Measurements from ENCODE around the gene BMP2K.
"Not testable (repeated sequence)": the region's sequence is repeated elsewhere in the genome, so short reads cannot be mapped to it uniquely, and the experiment has no call there.

The BMP2K gene

DNA sequence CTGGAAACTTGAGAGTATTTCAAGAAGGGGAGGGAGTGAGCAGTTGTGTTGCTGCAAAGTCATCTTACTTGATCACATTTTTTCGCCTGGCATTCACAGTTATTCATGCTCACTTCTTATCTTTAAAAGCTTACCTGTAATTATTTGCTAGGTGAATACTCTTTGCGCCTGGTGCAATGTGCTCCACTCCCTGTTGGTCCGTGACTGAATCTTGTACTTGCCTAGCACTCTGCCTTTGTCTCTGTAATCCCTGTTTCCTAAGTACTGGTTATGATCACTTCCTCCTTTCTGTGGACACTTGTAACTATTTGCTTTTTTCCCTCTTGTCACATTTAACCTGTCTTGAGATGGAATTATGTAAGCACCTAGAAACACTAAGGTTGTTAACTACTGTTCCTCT is 5.8 kb downstream of the BMP2K start:
- in situ Hi-C loops (cut with HindIII; ENCODE audit: low sequenced_read_pairs) = no loop called here
- TF ChIP-seq, protein P1, sequence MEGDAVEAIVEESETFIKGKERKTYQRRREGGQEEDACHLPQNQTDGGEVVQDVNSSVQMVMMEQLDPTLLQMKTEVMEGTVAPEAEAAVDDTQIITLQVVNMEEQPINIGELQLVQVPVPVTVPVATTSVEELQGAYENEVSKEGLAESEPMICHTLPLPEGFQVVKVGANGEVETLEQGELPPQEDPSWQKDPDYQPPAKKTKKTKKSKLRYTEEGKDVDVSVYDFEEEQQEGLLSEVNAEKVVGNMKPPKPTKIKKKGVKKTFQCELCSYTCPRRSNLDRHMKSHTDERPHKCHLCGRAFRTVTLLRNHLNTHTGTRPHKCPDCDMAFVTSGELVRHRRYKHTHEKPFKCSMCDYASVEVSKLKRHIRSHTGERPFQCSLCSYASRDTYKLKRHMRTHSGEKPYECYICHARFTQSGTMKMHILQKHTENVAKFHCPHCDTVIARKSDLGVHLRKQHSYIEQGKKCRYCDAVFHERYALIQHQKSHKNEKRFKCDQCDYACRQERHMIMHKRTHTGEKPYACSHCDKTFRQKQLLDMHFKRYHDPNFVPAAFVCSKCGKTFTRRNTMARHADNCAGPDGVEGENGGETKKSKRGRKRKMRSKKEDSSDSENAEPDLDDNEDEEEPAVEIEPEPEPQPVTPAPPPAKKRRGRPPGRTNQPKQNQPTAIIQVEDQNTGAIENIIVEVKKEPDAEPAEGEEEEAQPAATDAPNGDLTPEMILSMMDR (IDR thresholded peaks at IDR 0.05; ENCODE audit: low read depth, low read length) = no peak
- DNase-seq (ENCODE audit: low read depth, low spot score) = no peak
- no peak overlapping the region for H3K4me3 ChIP-seq (ENCODE audit: low read depth, low read length)

DNA sequence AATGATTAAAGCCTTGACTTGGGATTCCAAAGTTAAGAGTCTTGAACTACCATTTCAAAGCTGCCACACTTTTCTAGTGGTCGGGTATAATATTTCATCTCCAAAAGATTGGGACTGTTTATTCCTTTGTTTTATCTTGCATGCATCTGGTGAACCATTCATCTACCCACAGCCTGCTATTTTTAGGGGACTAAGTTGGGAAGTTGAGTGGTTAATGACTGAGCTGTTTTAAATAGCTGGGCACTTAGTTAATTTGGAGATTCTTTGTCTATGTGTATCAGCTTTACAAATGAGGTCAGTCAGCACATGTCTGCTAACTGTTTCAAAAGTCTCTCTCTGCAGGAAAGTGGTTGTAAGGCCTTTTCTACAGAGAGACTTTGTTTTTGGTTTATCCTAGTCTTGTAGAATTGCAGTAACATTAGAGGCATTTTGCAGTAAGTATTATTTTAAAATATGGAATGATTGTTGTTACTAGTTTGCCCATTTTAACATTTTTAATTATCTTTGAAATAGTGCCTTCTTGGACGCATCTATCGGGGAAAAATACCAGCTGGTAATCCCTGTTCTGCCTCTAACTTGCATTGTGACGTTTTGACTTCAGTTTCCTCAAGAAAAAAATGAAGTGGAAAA is 8.2 kb downstream of the BMP2K start:
- peak; percentile 66 for DNase-seq (ENCODE audit: low read depth, low spot score)
- H3K4me3 ChIP-seq (ENCODE audit: low read depth, low read length) = no peak overlapping the region
- TF ChIP-seq, protein P1 (IDR thresholded peaks at IDR 0.05; ENCODE audit: low read depth, low read length) = no peak
- in situ Hi-C loops (cut with HindIII; ENCODE audit: low sequenced_read_pairs) = no loop called here

DNA sequence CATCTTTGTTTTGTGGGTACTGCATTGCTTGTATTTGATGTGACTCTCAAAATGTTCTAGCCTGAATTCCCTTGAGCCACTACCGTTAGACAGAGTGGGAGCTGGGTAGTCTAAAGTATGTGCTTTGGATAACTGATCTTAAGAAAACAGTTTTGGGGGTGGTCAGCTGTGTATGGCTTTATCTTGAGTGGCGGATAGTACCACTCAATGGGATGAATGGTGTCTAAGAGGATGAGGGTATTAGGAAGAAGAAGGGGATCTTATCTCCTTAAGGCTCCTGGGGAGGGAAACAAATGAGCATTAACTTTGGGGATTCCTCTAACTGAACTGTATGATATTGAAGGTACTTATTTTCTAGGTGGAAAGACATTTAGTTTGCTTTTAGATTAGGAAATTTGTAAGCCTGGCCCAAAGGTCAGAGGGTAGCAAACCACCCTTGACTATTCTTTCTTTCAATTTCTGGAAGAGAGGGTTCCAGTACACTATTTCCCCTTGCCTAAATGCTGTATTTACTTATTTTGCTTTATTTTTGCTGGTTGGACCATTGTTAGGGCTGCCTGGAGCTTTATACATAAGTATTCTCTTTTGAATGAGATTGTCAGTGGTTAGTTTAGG is 11.3 kb downstream of the BMP2K start:
- TF ChIP-seq, protein P1 (IDR thresholded peaks at IDR 0.05; ENCODE audit: low read depth, low read length) = no peak
- in situ Hi-C loops (cut with HindIII; ENCODE audit: low sequenced_read_pairs) = no loop called here
- H3K4me3 ChIP-seq (ENCODE audit: low read depth, low read length) = no peak overlapping the region
- DNase-seq (ENCODE audit: low read depth, low spot score) = no peak

DNA sequence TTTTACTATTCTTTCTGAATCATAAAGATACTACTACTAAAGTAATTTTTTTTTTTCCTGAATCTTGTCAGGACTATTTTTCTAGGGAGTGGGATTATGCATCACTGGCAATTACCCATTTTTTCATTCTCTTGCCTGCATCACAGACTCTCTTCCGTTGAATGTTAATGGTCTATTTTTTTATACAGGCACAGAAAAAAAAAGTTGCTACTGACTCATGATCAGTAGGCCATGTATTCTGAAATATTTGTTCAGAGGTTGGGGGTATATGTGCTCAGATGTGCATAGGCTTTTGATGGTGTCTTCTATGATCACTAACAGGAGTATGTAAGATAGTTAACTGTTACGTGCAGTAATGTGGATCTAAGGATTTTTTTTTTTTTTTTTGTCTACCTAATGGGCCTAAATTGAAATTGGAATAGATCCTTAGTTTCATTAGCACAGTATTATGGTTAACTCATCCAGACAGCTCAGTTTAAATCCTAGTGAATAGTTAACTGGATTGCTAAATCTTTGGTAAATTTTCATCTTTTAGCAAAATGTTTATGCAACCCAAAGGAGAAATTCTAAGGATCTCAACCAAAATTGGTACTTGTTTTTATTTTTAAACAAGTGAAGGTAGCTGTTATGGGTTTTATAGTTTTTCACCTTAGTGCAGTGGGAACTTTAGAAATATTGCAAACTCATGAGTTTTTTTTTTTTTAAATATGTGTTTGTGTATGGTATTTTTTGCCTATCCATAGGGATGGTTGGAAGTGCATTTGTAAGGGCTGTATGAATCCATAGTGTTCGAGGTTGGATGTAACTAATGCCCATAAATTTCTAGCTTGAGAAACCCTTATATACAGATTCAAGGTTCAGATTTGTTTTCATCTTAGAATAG is 12.1 kb downstream of the BMP2K start:
- TF ChIP-seq, protein P1 (IDR thresholded peaks at IDR 0.05; ENCODE audit: low read depth, low read length) = no peak
- no peak overlapping the region for H3K4me3 ChIP-seq (ENCODE audit: low read depth, low read length)
- in situ Hi-C loops (cut with HindIII; ENCODE audit: low sequenced_read_pairs) = no loop called here
- peak; percentile 16 for DNase-seq (ENCODE audit: low read depth, low spot score)

DNA sequence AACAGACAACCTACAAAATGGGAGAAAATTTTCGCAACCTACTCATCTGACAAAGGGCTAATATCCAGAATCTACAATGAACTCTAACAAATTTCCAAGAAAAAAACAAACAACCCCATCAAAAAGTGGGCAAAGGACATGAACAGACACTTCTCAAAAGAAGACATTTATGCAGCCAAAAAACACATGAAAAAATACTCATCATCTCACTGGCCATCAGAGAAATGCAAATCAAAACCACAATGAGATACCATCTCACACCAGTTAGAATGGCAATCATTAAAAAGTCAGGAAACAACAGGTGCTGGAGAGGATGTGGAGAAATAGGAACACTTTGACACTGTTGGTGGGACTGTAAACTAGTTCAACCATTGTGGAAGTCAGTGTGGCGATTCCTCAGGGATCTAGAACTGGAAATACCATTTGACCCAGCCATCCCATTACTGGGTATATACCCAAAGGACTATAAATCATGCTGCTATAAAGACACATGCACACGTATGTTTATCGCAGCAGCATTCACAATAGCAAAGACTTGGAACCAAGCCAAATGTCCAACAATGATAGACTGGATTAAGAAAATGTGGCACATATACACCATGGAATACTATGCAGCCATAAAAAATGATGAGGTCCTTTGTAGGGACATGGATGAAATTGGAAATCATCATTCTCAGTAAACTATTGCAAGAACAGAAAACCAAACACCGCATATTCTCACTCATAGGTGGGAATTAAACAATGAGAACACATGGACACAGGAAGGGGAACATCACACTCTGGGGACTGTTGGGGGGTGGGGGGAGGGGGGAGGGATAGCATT is 19.7 kb downstream of the BMP2K start:
- DNase-seq (ENCODE audit: low read depth, low spot score); in situ Hi-C loops (cut with HindIII; ENCODE audit: low sequenced_read_pairs); H3K4me3 ChIP-seq (ENCODE audit: low read depth, low read length): not testable (repeated sequence)

DNA sequence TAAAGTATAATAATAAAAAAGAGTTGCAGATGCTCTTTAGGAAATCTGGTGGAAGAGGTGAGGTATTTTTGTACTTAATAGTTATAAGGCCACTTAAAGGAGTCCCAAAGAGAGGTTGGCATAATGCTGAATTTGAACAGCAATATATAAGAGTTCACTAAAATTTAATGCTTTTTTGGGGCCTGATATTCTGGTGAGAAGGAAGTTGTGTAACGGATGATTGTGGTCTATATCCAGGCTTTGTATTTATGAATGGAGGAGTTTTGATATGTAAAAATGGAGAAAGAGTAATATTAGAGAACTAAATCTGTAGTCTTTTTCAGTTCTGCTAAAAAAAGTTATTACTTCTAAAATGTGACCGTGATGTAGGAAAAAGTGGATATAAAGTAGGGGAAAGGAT is 20.4 kb downstream of the BMP2K start:
- no peak overlapping the region for H3K4me3 ChIP-seq (ENCODE audit: low read depth, low read length)
- TF ChIP-seq, protein P1 (IDR thresholded peaks at IDR 0.05; ENCODE audit: low read depth, low read length) = no peak
- in situ Hi-C loops (cut with HindIII; ENCODE audit: low sequenced_read_pairs) = no loop called here
- DNase-seq (ENCODE audit: low read depth, low spot score) = no peak

Data from astrocyte of the spinal cord (primary cell).